Hepatocyte (in vitro differentiated cells): Measurements from ENCODE around the gene NR2F1-AS1. TPM values are rescaled to one million over a fixed set of nuclear protein-coding genes. Genes with fewer than 3 reads are reported as not detected.

Experiments
- DNase-seq: peaks from one replicate; pipeline ENCODE4 v3.0.0-alpha.2; 2016; ENCODE audit warnings: low spot score
- H2AFZ ChIP-seq: fragments of 200-600 bp; sonication (generic); 2 replicates; pipeline ENCODE4 v1.6.0; 2016; ENCODE audit warnings: antibody characterized with exemption, mild to moderate bottlenecking
- H3K27ac ChIP-seq: fragments of 200-600 bp; sonication (generic); 2 replicates; pipeline ENCODE4 v1.5.1; 2016; ENCODE audit warnings: mild to moderate bottlenecking
- H3K27me3 ChIP-seq: fragments of 200-600 bp; sonication (generic); 2 replicates; pipeline ENCODE4 v1.6.1; 2016
- H3K36me3 ChIP-seq: fragments of 200-600 bp; sonication (generic); replicated peaks from 2 replicates; pipeline ENCODE4 v1.5.1; 2016; ENCODE audit warnings: low read depth; ENCODE audit not compliant: insufficient read depth
- H3K4me1 ChIP-seq: fragments of 200-600 bp; sonication (generic); 2 replicates; pipeline ENCODE4 v1.5.1; 2016; ENCODE audit warnings: mild to moderate bottlenecking, moderate library complexity; ENCODE audit not compliant: insufficient read depth
- H3K4me2 ChIP-seq: fragments of 200-600 bp; sonication (generic); 2 replicates; pipeline ENCODE4 v1.6.0; 2016
- H3K4me3 ChIP-seq: fragments of 200-600 bp; sonication (generic); 2 replicates; pipeline ENCODE4 v1.5.1; 2016; ENCODE audit warnings: mild to moderate bottlenecking
- H3K79me2 ChIP-seq: fragments of 200-600 bp; sonication (generic); 2 replicates; pipeline ENCODE4 v1.6.0; 2017; ENCODE audit warnings: mild to moderate bottlenecking
- H3K9me2 ChIP-seq: fragments of 200-600 bp; sonication (generic); replicated peaks from 2 replicates; pipeline ENCODE4 v1.6.0; 2017; ENCODE audit warnings: mild to moderate bottlenecking; ENCODE audit not compliant: insufficient read depth
- H3K9me3 ChIP-seq: fragments of 200-600 bp; sonication (generic); 2 replicates; pipeline ENCODE4 v1.5.1; 2016; ENCODE audit warnings: low read depth, mild to moderate bottlenecking
- H4K20me1 ChIP-seq: fragments of 200-600 bp; sonication (generic); 2 replicates; pipeline ENCODE4 v1.6.0; 2016; ENCODE audit warnings: mild to moderate bottlenecking; ENCODE audit not compliant: insufficient read depth, poor library complexity, severe bottlenecking
- CTCF ChIP-seq: fragments of 200-600 bp; sonication (generic); IDR thresholded peaks from 2 replicates; pipeline ENCODE4 v1.5.1; 2016; ENCODE audit warnings: antibody characterized with exemption, mild to moderate bottlenecking; ENCODE audit not compliant: poor library complexity
- EZH2 ChIP-seq: fragments of 200-600 bp; sonication (generic); IDR thresholded peaks from 2 replicates; pipeline ENCODE4 v1.6.1; 2016; ENCODE audit warnings: antibody characterized with exemption, mild to moderate bottlenecking, borderline replicate concordance
- EZH2phosphoT487 ChIP-seq: fragments of 200-600 bp; sonication (generic); IDR thresholded peaks from one replicate; pipeline ENCODE4 v1.6.1; 2018; ENCODE audit warnings: antibody characterized with exemption, mild to moderate bottlenecking, low read depth, moderate library complexity; ENCODE audit not compliant: unreplicated experiment, severe bottlenecking
- WGBS: methylation state at CpG from one replicate; pipeline ENCODE4 v1.1.6; 2016; ENCODE audit warnings: low lambda C conversion rate; ENCODE audit errors: missing lambda C conversion rate; 5-methylcytosine and 5-hydroxymethylcytosine counted together
- polyA plus RNA-seq: library from polyadenylated mRNA; unstranded; fragments of >200 nt; fragmentation: Nextera tagmentation; extraction: Ambion mirVana; gene quantifications from 2 replicates; pipeline ENCODE4 v1.2.1, GENCODE V29; 2016
- total RNA-seq: library from RNA; depleted of rRNA; stranded (reverse); fragments of >200 nt; gene quantifications from 2 replicates; pipeline ENCODE4 v1.2.3, GENCODE V29; 2014

The NR2F1-AS1 gene
- total and polyA plus RNA-seq, 2 experiments from 2014 or later: 8.4 to 8.6 TPM

DNA sequence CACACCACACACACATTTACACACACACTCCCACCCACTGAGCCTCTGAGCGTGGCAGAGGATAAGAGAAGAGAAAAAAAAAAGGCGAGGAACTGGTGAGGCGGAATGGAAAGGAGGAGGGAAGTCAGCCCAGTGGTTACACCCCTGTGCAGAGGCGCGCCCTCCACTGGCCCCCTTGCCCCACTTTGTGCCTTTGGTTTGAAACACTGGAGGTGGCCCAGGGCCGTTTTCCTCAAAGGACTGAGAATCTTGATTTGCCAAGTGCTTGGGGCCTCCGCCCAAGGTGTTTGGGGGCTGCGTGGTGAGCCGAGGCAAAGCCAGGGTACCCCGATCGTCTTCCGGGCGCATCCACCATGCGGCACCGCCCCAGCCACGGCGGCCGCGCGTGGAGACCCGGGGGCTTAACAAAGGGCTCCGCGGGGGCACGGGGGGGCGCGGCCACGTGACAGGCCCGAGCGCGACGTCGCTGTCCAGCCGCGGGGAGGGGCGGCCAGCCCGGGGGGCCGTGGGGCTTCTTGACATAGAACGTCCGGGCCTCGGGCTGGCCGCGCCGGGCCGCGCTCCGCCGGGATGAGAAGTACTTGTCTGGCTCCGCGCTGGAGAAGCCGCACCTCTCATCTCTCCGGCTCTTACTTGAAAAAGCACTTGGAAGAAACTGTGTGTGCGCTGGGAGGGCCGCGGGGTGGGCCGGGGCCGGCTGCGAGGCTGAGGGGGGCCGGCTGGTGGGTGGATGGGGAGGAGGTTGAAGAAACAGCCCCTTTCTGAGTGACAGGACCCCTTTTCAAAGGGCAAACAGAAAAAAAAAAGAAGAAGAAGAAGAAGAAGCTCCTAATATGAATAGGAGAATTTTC is 23.0 kb upstream of the NR2F1-AS1 start:
- no peaks in the 10 kb centered on the region for H3K9me2 ChIP-seq
- H3K79me2 ChIP-seq: no peaks in the 10 kb centered on the region
- H2AFZ ChIP-seq: peak overlapping the region; percentile 26
- peaks cover 5% of the 10 kb centered on the region for H3K4me1 ChIP-seq
- H4K20me1 ChIP-seq: no peaks in the 10 kb centered on the region
- no peak overlapping the region for H3K4me3 ChIP-seq
- DNase-seq: no peak
- WGBS: 3% methylated on average over 40 of the region's 58 CpGs
- H3K9me3 ChIP-seq: no peaks in the 10 kb centered on the region
- peaks cover 99% of the 10 kb centered on the region for H3K27me3 ChIP-seq
- TF ChIP-seq CTCF: no peak
- no peak for TF ChIP-seq EZH2phosphoT487
- peak; percentile 97 for TF ChIP-seq EZH2
- peak overlapping the region; percentile 71 for H3K4me2 ChIP-seq
- H3K27ac ChIP-seq: no peak overlapping the region
- no peaks in the 10 kb centered on the region for H3K36me3 ChIP-seq

DNA sequence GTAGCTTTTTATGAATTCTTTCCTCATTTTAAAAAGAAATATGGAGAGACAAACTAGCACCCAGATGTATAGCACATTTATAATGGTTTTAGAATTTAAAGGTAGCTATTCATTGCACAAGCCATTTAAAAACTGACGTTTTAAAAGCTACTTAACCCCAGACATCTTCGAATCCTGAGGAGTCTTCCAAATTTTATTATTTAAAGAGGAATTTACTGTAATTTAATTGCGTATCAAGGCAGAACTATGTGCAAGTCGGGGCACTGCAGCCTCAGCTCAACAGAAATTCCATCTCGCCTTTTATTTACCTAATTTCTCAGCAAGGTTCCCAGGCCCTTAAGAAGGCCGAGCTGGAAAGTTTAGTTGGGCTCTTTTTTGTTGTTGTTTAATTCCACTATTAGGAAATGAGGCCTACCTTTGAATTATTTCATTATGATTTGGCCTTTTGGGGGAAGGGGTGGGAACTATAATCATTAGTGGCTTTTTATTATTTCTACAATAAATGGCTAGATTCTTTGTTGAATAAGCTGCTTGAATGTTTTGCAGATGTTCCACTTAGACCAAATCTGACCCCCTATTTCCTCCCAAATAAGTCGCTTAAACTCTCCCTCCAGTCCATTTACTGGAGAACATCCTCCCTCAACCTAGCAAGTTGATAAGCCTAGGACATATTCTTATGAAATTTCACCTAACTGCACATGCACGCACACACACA is 22.2 kb upstream of the NR2F1-AS1 start:
- TF ChIP-seq EZH2 (no peak), EZH2phosphoT487 (no peak), CTCF (no peak)
- no peak overlapping the region for H3K27ac ChIP-seq
- H3K9me3 ChIP-seq: no peaks in the 10 kb centered on the region
- H3K9me2 ChIP-seq: no peaks in the 10 kb centered on the region
- H3K79me2 ChIP-seq: no peaks in the 10 kb centered on the region
- WGBS: 39% methylated on average over 8 of the region's 8 CpGs
- no peak overlapping the region for H3K4me2 ChIP-seq
- H3K4me3 ChIP-seq: no peak overlapping the region
- H2AFZ ChIP-seq: no peak overlapping the region
- peaks cover 5% of the 10 kb centered on the region for H3K4me1 ChIP-seq
- no peaks in the 10 kb centered on the region for H4K20me1 ChIP-seq
- peaks cover 99% of the 10 kb centered on the region for H3K27me3 ChIP-seq
- no peaks in the 10 kb centered on the region for H3K36me3 ChIP-seq
- no peak for DNase-seq

DNA sequence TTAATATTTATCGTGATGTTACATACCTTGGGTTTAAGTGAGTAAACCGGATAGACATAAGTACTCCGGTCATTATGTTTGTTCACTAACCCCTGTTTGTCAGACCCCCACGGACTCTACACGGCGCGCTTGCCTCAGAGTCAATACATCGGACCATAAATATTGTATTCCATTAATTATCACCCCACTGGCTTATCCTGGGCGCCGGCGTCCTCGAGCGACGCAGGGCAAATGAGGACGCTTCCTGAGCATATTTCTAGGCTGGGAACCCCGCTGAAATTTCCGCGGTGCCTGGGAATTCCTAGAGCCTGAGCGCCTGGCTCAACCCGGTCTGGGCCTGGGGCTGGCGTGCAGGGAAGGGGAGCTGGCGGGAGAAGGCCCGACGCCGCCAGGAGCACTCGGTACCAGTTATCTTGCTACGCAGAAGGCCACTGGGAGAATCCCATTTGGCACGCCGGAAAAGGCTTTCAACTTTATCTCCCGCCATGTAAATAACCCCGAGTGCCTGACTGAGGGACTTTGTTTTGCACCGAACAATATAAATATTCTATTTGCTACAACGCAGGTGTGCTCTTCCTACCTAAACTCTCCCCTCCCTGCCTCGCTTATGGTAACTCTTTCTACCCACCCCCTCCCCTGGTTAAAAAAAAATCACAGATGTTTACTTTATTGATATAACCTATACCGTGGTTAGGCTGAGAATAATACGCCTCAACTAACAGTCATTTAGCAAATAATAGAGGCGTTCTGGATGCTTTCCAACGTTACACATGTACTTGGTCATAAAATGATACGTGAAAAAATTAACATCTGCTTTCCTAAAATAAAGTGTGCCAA is 21.4 kb upstream of the NR2F1-AS1 start:
- no peaks in the 10 kb centered on the region for H3K9me3 ChIP-seq
- H4K20me1 ChIP-seq: no peaks in the 10 kb centered on the region
- H3K36me3 ChIP-seq: no peaks in the 10 kb centered on the region
- no peak overlapping the region for H3K27ac ChIP-seq
- peaks cover 5% of the 10 kb centered on the region for H3K4me1 ChIP-seq
- H3K4me3 ChIP-seq: no peak overlapping the region
- no peak overlapping the region for H2AFZ ChIP-seq
- TF ChIP-seq CTCF: no peak
- TF ChIP-seq EZH2phosphoT487: peak; percentile 21
- peak; percentile 83 for TF ChIP-seq EZH2
- 13% methylated on average over 39 of the region's 39 CpGs for WGBS
- H3K79me2 ChIP-seq: no peaks in the 10 kb centered on the region
- peaks cover 100% of the 10 kb centered on the region for H3K27me3 ChIP-seq
- H3K9me2 ChIP-seq: no peaks in the 10 kb centered on the region
- DNase-seq: no peak
- peak overlapping the region; percentile 57 for H3K4me2 ChIP-seq
